Endodermal cell (in vitro differentiated cells): ENCODE measurements around the gene DNM2. TPM values are rescaled to one million over a fixed set of nuclear protein-coding genes. Genes with fewer than 3 reads are reported as not detected.

Source experiments
- DNase-seq: peaks from one replicate; pipeline ENCODE4 v3.0.0-alpha.2; 2017
- H3K27ac ChIP-seq: 2 replicates; pipeline ENCODE4 v1.5.1; 2013; ENCODE audit warnings: mild to moderate bottlenecking, low read depth, low read length, moderate library complexity
- H3K27me3 ChIP-seq: 2 replicates; pipeline ENCODE4 v1.6.1; 2013; ENCODE audit warnings: mild to moderate bottlenecking, low read length, moderate library complexity; ENCODE audit not compliant: insufficient read depth, control insufficient read depth, poor library complexity, severe bottlenecking
- H3K36me3 ChIP-seq: 2 replicates; pipeline ENCODE4 v1.7.0; 2013; ENCODE audit warnings: mild to moderate bottlenecking, low read length, moderate library complexity; ENCODE audit not compliant: control insufficient read depth, insufficient read depth
- H3K4me1 ChIP-seq: one replicate; pipeline ENCODE4 v1.7.0; 2013; ENCODE audit warnings: low read length; ENCODE audit not compliant: control insufficient read depth, insufficient read depth
- H3K4me3 ChIP-seq: 2 replicates; pipeline ENCODE4 v1.5.1; 2013; ENCODE audit warnings: mild to moderate bottlenecking, low read length, moderate library complexity
- H3K9ac ChIP-seq: 2 replicates; pipeline ENCODE4 v1.6.1; 2013; ENCODE audit warnings: mild to moderate bottlenecking, low read length, moderate library complexity; ENCODE audit not compliant: poor library complexity, severe bottlenecking; ENCODE audit errors: extremely low read depth
- H3K9me3 ChIP-seq: 2 replicates; pipeline ENCODE4 v1.6.1; 2013; ENCODE audit warnings: mild to moderate bottlenecking, low read length, moderate library complexity; ENCODE audit not compliant: control insufficient read depth
- H3K27ac Mint-ChIP-seq: 2 replicates; pipeline ENCODE4 v1.8.0; 2020; ENCODE audit warnings: mixed read lengths
- H3K27me3 Mint-ChIP-seq: 2 replicates; pipeline ENCODE4 v1.8.0; 2021; ENCODE audit warnings: mild to moderate bottlenecking, mixed read lengths; ENCODE audit not compliant: insufficient read depth
- H3K36me3 Mint-ChIP-seq: 2 replicates; pipeline ENCODE4 v1.8.0; 2020; ENCODE audit warnings: low read depth, mixed read lengths
- H3K4me1 Mint-ChIP-seq: 2 replicates; pipeline ENCODE4 v1.8.0; 2020; ENCODE audit warnings: mixed read lengths
- H3K4me3 Mint-ChIP-seq: 2 replicates; pipeline ENCODE4 v1.8.0; 2020; ENCODE audit warnings: mild to moderate bottlenecking, moderate library complexity, mixed read lengths
- H3K9me3 Mint-ChIP-seq: 2 replicates; pipeline ENCODE4 v1.8.0; 2020; ENCODE audit warnings: mild to moderate bottlenecking, mixed read lengths
- CTCF ChIP-seq: fragments of 200-600 bp; sonication (generic); conservative IDR thresholded peaks from 2 replicates; pipeline ENCODE4 v1.5.0; 2021; ENCODE audit warnings: antibody characterized with exemption, mild to moderate bottlenecking
- WGBS, 2 experiments: methylation state at CpG; one replicate each; pipeline versions ENCODE4 v1.1.5 to v1.1.7; 2013; ENCODE audit warnings: missing lambda C conversion rate in 2 of 2, mixed read lengths in 1 of 2; ENCODE audit not compliant: insufficient coverage in 1 of 2, insufficient read length in 1 of 2; 5-methylcytosine and 5-hydroxymethylcytosine counted together
- total RNA-seq, 2 donors: library from RNA; stranded (reverse); fragmentation: NEBNext Ultra II Directional in 1 of 2; extraction: Animal tissue kit (Norgen Biotek cat#: 25700) in 1 of 2; gene quantifications; 2 replicates in 1 of 2; 3 replicates in 1 of 2; pipeline ENCODE4 v1.2.1, GENCODE V29; 2021

Gene DNM2
- total RNA-seq, 2 donors from 2014 or later = 118 to 136 TPM

GRCh38 chr19:10817291-10818038, 99.6 kb downstream of the DNM2 start:
- H3K4me3 ChIP-seq = no peak overlapping the region
- H3K4me1 ChIP-seq = no peaks in the 10 kb centered on the region
- peaks cover 33% of the 10 kb centered on the region for H3K36me3 ChIP-seq
- Mint-ChIP-seq H3K9me3 (no peaks in the 10 kb centered on the region), H3K4me1 (no peaks in the 10 kb centered on the region), H3K27me3 (no peaks in the 10 kb centered on the region), H3K27ac (peak overlapping the region; percentile 61), H3K36me3 (peaks cover 41% of the 10 kb centered on the region), H3K4me3 (no peak overlapping the region)
- 93 to 95% methylated on average over 24 to 42 of the region's 42 CpGs for WGBS, 2 experiments
- no peak overlapping the region for H3K27ac ChIP-seq
- H3K27me3 ChIP-seq = no peaks in the 10 kb centered on the region
- no peaks in the 10 kb centered on the region for H3K9me3 ChIP-seq
- no peak overlapping the region for H3K9ac ChIP-seq
- TF ChIP-seq CTCF = no peak
- DNase-seq = peak; percentile 46

- peaks cover 24% of the 10 kb centered on the region for H3K36me3 ChIP-seq
- WGBS, 2 experiments = 95% methylated on average over 17 to 19 of the region's 19 CpGs
- Mint-ChIP-seq H3K27ac (no peak overlapping the region), H3K27me3 (no peaks in the 10 kb centered on the region), H3K9me3 (no peaks in the 10 kb centered on the region), H3K4me1 (no peaks in the 10 kb centered on the region), H3K36me3 (peaks cover 36% of the 10 kb centered on the region), H3K4me3 (no peak overlapping the region)
- no peak for TF ChIP-seq CTCF
- no peak overlapping the region for H3K4me3 ChIP-seq
- no peak overlapping the region for H3K27ac ChIP-seq
- H3K9ac ChIP-seq = no peak overlapping the region
- no peaks in the 10 kb centered on the region for H3K9me3 ChIP-seq
- peak; percentile 35 for DNase-seq
- no peaks in the 10 kb centered on the region for H3K27me3 ChIP-seq
- no peaks in the 10 kb centered on the region for H3K4me1 ChIP-seq
These were observed 100.6 kb downstream of the DNM2 start for GRCh38 chr19:10818301-10819123.

GRCh38 chr19:10819124-10820060, 101.5 kb downstream of the DNM2 start:
- no peak overlapping the region for H3K27ac Mint-ChIP-seq
- 96 to 98% methylated on average over 19 to 26 of the region's 27 CpGs for WGBS, 2 experiments
- no peak overlapping the region for H3K4me3 Mint-ChIP-seq
- Histone ChIP-seq H3K9ac (no peak overlapping the region), H3K4me3 (no peak overlapping the region), H3K4me1 (no peaks in the 10 kb centered on the region), H3K36me3 (peaks cover 22% of the 10 kb centered on the region), H3K27me3 (no peaks in the 10 kb centered on the region), H3K9me3 (no peaks in the 10 kb centered on the region), H3K27ac (no peak overlapping the region)
- H3K9me3 Mint-ChIP-seq = no peaks in the 10 kb centered on the region
- no peaks in the 10 kb centered on the region for H3K27me3 Mint-ChIP-seq
- DNase-seq = no peak
- no peaks in the 10 kb centered on the region for H3K4me1 Mint-ChIP-seq
- peaks cover 44% of the 10 kb centered on the region for H3K36me3 Mint-ChIP-seq
- no peak for TF ChIP-seq CTCF
